Peyer's patch (tissue), 4 donors: ENCODE results near the gene IFNL4. TPM values are rescaled to one million over a fixed set of nuclear protein-coding genes. Genes with fewer than 3 reads are reported as not detected.
"Not testable (repeated sequence)": the region's sequence is repeated elsewhere in the genome, so short reads cannot be mapped to it uniquely, and the experiment has no call there.

ENCODE experiments used
- DNase-seq, 3 donors: peaks; one replicate each; pipeline ENCODE4 v3.0.0-alpha.2; 2017 to 2019
- H3K27ac ChIP-seq, 4 donors: fragments of 200-600 bp; sonication (generic); one replicate each; pipeline ENCODE4 v1.5.1; 2016 to 2019
- H3K27me3 ChIP-seq, 2 donors: fragments of 200-600 bp; sonication (generic); one replicate each; pipeline ENCODE4 v1.5.1; 2019
- H3K36me3 ChIP-seq, 3 donors: fragments of 200-600 bp; sonication (generic); one replicate each; pipeline ENCODE4 v1.5.1; 2016 to 2019
- H3K4me1 ChIP-seq, 4 donors: fragments of 200-600 bp; sonication (generic); one replicate each; pipeline ENCODE4 v1.5.1; 2016 to 2019
- H3K4me3 ChIP-seq, 4 donors: fragments of 200-600 bp; sonication (generic); 1 replicate in 3 of 4; 2 replicates in 1 of 4; pipeline ENCODE4 v1.5.1; 2016 to 2019; ENCODE audit warnings: mild to moderate bottlenecking in 1 of 4
- H3K9me3 ChIP-seq, 4 donors: fragments of 200-600 bp; sonication (generic); one replicate each; pipeline ENCODE4 v1.5.1; 2016 to 2019; ENCODE audit warnings: mild to moderate bottlenecking in 1 of 4
- CTCF ChIP-seq, 6 experiments: fragments of 450-650 bp in 4 of 6; fragments of 200-600 bp in 2 of 6; sonication (generic) in 1 of 6; IDR thresholded peaks; one replicate each; pipeline ENCODE4 v1.5.1; 2017 to 2019; ENCODE audit warnings: antibody characterized with exemption in 6 of 6, mild to moderate bottlenecking in 3 of 6, moderate library complexity in 1 of 6
- POLR2A ChIP-seq, 2 donors: fragments of 450-650 bp; IDR thresholded peaks; one replicate each; pipeline ENCODE4 v1.5.1; 2017; ENCODE audit warnings: antibody characterized with exemption in 2 of 2, mild to moderate bottlenecking in 2 of 2, moderate library complexity in 2 of 2
- total RNA-seq, 4 donors: library from RNA; depleted of rRNA; stranded (reverse); fragments of >200 nt; gene quantifications; one replicate each; pipeline ENCODE4 v1.1.0, GENCODE V29; 2016

The IFNL4 gene
- total RNA-seq, 4 donors from 2014 or later: not detected

GRCh38 chr19:39252458-39252857 is 3.8 kb upstream of the IFNL4 start:
- DNase-seq: no peak
- TF ChIP-seq CTCF (IDR thresholded peaks at IDR 0.05): no peak
- no peak for TF ChIP-seq POLR2A (IDR thresholded peaks at IDR 0.05)
- no peaks in the 10 kb centered on the region for H3K36me3 ChIP-seq
- no peaks in the 10 kb centered on the region for H3K9me3 ChIP-seq
- H3K4me1 ChIP-seq: peaks cover 0 to 16% (median 0%) of the 10 kb centered on the region in 4 donors
- no peak overlapping the region for H3K4me3 ChIP-seq
- H3K27ac ChIP-seq: no peak overlapping the region
- peaks cover 0 to 11% of the 10 kb centered on the region in 2 donors for H3K27me3 ChIP-seq

GRCh38 chr19:39251846-39252245 is 3.2 kb upstream of the IFNL4 start:
- no peak for DNase-seq
- Histone ChIP-seq H3K27me3 (peaks cover 0 to 16% of the 10 kb centered on the region in 2 donors), H3K27ac (no peak overlapping the region), H3K9me3 (no peaks in the 10 kb centered on the region), H3K4me1 (peaks cover 0 to 21% (median 0%) of the 10 kb centered on the region in 4 donors), H3K4me3 (no peak overlapping the region), H3K36me3 (no peaks in the 10 kb centered on the region)
- TF ChIP-seq CTCF (IDR thresholded peaks at IDR 0.05) (no peak), POLR2A (IDR thresholded peaks at IDR 0.05) (no peak)

GRCh38 chr19:39251081-39251480 is 2.4 kb upstream of the IFNL4 start:
- H3K4me3 ChIP-seq: no peak overlapping the region
- DNase-seq: no peak
- H3K4me1 ChIP-seq: peaks cover 0 to 21% (median 0%) of the 10 kb centered on the region in 4 donors
- H3K36me3 ChIP-seq: no peaks in the 10 kb centered on the region
- H3K27ac ChIP-seq: no peak overlapping the region
- H3K27me3 ChIP-seq: peaks cover 0 to 16% of the 10 kb centered on the region in 2 donors
- no peaks in the 10 kb centered on the region for H3K9me3 ChIP-seq
- no peak for TF ChIP-seq POLR2A (IDR thresholded peaks at IDR 0.05)
- no peak for TF ChIP-seq CTCF (IDR thresholded peaks at IDR 0.05)

- Histone ChIP-seq H3K27me3 (peaks cover 0 to 16% of the 10 kb centered on the region in 2 donors), H3K4me1 (peaks cover 0 to 14% (median 0%) of the 10 kb centered on the region in 4 donors), H3K4me3 (peak overlapping the region in 2 of 4 donors; percentile 12 to 24), H3K36me3 (no peaks in the 10 kb centered on the region), H3K27ac (no peak overlapping the region), H3K9me3 (no peaks in the 10 kb centered on the region)
- no peak for TF ChIP-seq POLR2A (IDR thresholded peaks at IDR 0.05)
- no peak for TF ChIP-seq CTCF (IDR thresholded peaks at IDR 0.05)
- DNase-seq: no peak
Observed at GRCh38 chr19:39247701-39248664, 673 bp downstream of the IFNL4 start.

GRCh38 chr19:39246951-39247669 is 1.5 kb downstream of the IFNL4 start:
- H3K4me1 ChIP-seq: peaks cover 0 to 14% (median 0%) of the 10 kb centered on the region in 4 donors
- DNase-seq: peak in 2 of 3 donors; percentile 32 to 47
- peaks cover 0 to 16% of the 10 kb centered on the region in 2 donors for H3K27me3 ChIP-seq
- H3K9me3 ChIP-seq: no peaks in the 10 kb centered on the region
- H3K4me3 ChIP-seq: peak overlapping the region in 3 of 4 donors; percentile 6 to 24 (median 12)
- TF ChIP-seq CTCF (IDR thresholded peaks at IDR 0.05) (no peak), POLR2A (IDR thresholded peaks at IDR 0.05) (no peak)
- H3K36me3 ChIP-seq: no peaks in the 10 kb centered on the region
- no peak overlapping the region for H3K27ac ChIP-seq

- not testable (repeated sequence) for DNase-seq, H3K36me3 ChIP-seq, H3K27ac ChIP-seq, H3K9me3 ChIP-seq, H3K4me3 ChIP-seq
- Histone ChIP-seq H3K4me1 (peaks cover 0 to 14% (median 0%) of the 10 kb centered on the region in 4 donors), H3K27me3 (peaks cover 0 to 16% of the 10 kb centered on the region in 2 donors)
Observed at GRCh38 chr19:39245166-39245565, 3.5 kb downstream of the IFNL4 start.

- H3K4me1 ChIP-seq: peaks cover 0 to 14% (median 0%) of the 10 kb centered on the region in 4 donors
- not testable (repeated sequence) for DNase-seq, H3K9me3 ChIP-seq, H3K4me3 ChIP-seq, H3K27ac ChIP-seq, H3K36me3 ChIP-seq
- peaks cover 0 to 16% of the 10 kb centered on the region in 2 donors for H3K27me3 ChIP-seq
Observed at GRCh38 chr19:39244410-39245100, 4.1 kb downstream of the IFNL4 start, which contains the start of gene IFNL3. TSS of gene IFNL3 (minus strand) at chr19:39245006. CDS start at chr19:39244967, 39 bp downstream.

- not testable (repeated sequence) for DNase-seq, H3K36me3 ChIP-seq, H3K9me3 ChIP-seq, H3K4me3 ChIP-seq, H3K27ac ChIP-seq
- Histone ChIP-seq H3K4me1 (peaks cover 0 to 14% (median 0%) of the 10 kb centered on the region in 4 donors), H3K27me3 (peaks cover 0 to 16% of the 10 kb centered on the region in 2 donors)
Observed at GRCh38 chr19:39243741-39244140, 4.9 kb downstream of the IFNL4 start.
